ENCODE measurements around the gene ASB2.
A peak's percentile ranks its signal among the peaks of the same experiment; 100 is the strongest.

The ASB2 gene

DNA sequence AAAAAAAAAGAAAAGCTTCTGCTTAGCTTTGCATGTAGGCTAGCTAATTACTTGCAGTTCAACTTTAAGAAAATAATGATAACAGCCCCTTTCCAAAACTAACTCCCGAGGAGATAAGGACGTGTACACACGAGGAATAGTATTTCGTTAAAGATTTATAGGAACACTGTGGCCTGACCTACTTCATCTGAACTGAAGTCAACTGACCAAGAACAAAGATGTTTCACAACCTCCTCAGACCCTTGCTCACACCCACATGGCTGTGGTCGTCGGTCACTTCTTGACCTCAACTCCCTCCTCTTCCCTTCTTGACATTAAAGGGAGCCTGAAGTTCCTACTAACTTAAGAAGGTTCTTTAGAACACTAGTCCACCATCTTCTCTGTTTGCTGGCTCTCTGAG is 74.6 kb downstream of the ASB2 start:
- no peak for DNase-seq

DNA sequence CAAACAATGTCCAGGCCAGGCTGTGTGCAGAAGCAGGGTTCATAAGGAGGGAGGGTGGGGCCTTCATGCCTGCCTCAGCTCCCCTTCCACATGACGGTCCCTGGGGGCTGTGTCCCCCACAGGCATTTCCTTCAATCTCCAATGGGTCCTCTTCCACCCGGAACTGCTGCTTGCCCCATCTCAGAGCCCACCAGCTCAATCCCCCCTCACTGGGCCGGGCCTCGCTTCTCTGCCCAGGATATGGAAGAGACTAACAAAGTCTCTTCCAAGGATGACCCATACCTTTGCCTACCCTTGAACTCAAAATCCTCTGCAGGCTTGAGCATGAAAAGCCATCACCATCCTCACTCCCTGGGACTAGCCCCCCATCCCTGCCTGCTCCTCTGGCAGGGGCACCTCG is 77.6 kb downstream of the ASB2 start:
- DNase-seq, result no peak

- no peak for DNase-seq
Measured at GRCh38 chr14:93898081-93898611, 78.2 kb downstream of the ASB2 start.

DNA sequence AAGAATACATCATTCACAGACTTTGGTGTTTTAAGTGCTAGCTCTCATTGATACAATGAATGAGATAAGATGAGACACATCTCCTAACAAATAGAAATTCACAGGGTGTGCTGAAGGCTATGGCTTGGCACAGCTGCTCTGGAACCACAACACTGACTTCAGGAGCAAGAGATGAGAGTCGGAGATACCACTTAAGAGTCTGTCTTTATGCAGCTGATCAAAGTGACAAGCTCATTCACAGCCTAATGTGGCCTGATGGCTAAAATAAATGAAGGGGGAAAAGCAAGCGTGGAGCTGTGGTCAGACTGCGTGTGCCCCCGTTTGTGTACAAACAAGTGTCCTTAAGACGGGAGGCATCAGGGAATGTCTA is 78.9 kb downstream of the ASB2 start:
- DNase-seq, result no peak

DNA sequence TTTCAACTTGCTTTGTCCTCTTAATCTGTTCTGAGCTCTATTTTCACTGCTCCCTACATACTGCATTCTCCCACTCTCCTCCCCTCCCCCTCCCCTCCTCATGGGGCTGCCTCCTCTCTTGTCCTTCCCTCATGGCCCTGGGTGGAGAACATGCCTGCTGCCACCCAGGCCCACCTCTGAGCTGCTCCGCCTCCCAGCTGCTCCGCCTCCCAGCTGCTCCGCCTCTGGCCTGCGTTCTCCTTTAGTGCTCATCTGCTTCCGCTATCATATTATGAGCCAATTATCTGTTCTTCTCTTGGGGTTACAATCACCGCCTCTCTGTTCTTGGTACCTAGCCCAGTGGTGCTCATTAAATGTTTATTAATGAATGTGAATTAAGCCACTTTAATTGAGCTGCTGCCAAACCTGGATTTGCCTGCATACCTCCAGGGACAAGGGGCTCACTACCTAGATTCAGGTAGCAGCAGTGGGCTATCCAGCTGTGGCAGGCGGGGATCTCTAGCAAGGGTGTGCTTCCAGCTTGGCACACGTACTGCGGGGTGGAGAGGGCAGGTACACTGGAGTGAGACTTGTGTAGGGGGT is 81.3 kb downstream of the ASB2 start:
- no peak for DNase-seq

DNA sequence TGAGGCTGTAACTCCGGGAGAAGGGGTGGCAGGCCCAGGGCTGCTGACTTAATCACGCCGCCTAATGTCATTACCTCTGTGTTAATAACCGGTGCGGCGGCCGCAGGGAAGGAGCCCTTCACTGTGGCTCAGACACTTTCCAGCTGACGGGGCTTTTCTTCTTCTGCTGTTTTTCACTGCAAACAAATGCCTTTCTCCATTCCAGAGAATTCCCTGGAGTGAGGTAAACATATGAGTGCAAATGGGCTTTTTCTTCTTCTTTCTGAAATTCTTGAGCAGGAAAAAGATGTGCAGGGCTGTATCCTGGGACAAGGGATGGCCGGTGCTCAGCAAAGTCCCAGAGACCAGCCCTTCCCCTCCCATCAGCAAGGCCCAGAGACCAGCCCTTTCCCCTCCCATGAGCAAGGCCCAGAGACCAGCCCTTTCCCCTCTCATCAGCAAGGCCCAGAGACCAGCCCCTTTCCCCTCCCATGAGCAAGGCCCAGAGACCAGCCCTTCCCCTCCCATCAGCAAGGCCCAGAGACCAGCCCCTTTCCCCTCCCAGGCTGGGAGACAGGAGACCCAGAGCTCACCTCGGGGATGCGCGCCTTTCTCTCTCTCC is 82.6 kb downstream of the ASB2 start:
- no peak for DNase-seq

DNA sequence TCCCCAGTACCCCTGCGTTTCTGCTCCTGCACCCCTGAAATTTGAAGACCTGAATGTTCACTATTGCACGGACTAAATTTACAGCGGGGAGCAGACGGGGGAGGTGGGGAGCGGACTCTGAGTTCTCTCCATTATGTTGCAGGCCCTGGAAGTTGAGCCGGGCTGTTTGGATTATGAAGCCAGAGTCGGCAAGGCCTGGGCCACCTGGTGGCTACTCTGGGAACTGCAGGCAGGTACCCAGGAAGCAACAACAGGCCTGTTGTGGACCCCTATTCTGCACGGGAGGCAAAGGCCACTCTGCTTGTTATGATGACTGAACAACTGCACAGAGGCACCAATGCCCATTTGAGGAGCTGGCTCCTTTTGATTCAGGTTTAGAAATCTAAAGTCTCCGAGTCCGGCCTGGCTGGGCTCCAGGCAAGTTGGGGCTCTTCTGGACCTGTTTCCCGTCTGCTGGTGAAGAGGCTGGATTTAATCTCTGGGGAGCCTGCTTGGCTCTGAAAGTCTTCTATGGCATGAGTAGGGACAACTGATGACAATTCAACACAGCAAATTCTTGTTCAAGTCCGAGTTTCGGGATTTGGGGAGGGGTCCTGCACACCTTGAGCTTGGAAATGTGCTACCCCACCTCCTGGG is 83.3 kb downstream of the ASB2 start:
- DNase-seq, result peak; percentile 59

- DNase-seq, result no peak
Measured at GRCh38 chr14:93892505-93892839, 83.9 kb downstream of the ASB2 start.

DNA sequence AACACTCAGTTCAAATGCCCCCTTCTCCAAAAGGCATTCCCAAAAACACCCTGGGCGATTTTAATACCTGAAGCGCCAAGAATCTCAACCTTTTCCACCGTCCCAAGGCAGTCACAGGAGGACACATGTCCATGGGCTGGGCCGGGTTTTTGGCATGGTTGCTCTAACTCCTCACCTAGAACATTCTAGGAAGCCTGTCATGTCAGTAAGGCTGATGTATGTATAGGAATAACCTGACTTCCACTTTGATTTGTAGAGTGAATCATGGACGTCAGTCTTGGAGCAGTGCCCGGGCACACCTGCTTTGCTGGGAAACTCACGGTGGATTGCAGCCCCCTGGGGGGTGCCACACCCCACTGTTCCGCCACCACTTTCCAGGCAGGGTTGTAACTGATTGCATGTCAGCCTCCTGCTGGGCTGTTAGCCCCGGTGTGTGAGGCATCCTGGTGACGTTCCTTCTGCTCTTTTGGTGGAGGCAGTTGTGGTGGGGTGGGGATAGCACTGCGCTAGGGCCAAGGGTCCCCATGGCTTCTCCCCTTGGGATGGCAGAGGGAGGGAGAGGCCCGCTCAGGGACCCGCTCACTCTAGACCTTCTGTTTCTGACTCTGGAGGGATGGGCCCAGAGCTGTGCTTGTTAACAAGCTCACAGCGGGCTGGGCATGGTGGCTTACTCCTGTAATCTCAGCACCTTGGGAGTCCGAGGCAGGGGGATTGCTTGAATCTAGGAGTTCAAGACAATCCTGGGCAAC is 84.4 kb downstream of the ASB2 start:
- DNase-seq, result no peak

GRCh38 chr14:93889739-93890483 is 86.5 kb downstream of the ASB2 start:
- DNase-seq, result no peak

DNA sequence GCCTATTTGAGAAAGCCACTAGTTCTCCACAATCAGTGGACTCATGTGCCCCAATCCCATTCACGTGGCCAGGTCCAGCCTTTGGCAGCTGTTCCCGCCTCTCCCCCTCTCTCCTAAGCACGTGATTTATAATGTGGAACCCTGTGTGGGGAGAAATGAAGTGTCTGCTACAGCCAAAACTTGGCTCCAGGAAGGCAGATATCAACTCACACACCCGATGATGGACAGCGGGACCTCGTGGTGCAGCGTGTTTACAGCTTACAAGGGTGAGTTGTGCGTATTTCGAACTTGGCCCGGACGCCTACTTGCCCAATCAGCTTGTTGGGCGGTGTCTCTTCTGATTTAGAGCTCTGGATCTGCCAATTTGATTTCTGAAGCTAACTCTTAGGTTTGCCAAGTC is 87.4 kb downstream of the ASB2 start:
- no peak for DNase-seq

DNA sequence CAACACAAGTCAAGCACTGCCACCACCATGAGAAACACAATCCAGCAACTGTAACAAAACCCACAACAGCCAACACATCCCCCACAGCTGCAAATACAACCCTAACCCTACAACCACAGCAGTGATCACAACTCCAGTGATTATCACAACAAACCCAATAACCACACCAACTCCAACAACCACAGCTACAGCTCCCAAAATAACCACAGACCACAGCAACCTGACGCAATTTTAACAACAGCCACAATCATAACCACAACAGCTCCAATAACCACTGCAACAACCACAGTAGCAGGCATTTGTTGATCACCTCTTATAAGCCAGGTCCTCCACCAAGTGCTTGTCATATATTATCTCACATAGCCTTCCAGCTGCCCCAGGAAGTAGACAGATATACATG is 91.4 kb downstream of the ASB2 start:
- no peak for DNase-seq

Data from RPMI8226 (cell line).